Measurements from ENCODE around the gene LRRC4B. TPM values are rescaled to one million over a fixed set of nuclear protein-coding genes. Genes with fewer than 3 reads are reported as not detected.

Gene LRRC4B
- total and polyA plus RNA-seq, 2 of the 8 experiments (the other 6 are each of a cell fraction or from before 2014, with no cell fraction given), result 13.4 to 21.2 TPM

GRCh38 chr19:50510700-50511068 lies 57.6 kb downstream of the LRRC4B start (continued):
- no peak for TF ChIP-seq KDM1A (IDR thresholded peaks at IDR 0.05; ENCODE audit: borderline replicate concordance, low read length)
- TF ChIP-seq RBBP5 (IDR thresholded peaks at IDR 0.05; ENCODE audit: borderline replicate concordance, low read depth, low read length), result no peak; the same call in 1 of the 2 replicates
- TF ChIP-seq SIN3A (conservative IDR thresholded peaks at IDR 0.05 in 1 of 2, IDR thresholded peaks at IDR 0.05 in 1 of 2; ENCODE audit: low read depth in 1 of 2, low read length in 2 of 2), result peak; percentile 72 to 85; a peak in 1 of 4 replicates
- TF ChIP-seq POLR2AphosphoS5 (IDR thresholded peaks at IDR 0.05; ENCODE audit: low read depth, low read length), result peak; percentile 46; the same call in 1 of the 2 replicates
- TF ChIP-seq NANOG (IDR thresholded peaks at IDR 0.05; ENCODE audit: insufficient read depth, low read depth, low read length, poor library complexity, severe bottlenecking), result no peak
- TF ChIP-seq HDAC2 (IDR thresholded peaks at IDR 0.05; ENCODE audit: borderline replicate concordance in 1 of 2, low read depth in 2 of 2, low read length in 2 of 2), result peak in 1 of 2 experiments; percentile 17; a peak in 1 of 4 replicates
- TF ChIP-seq EGR1 (IDR thresholded peaks at IDR 0.05; ENCODE audit: borderline replicate concordance, low read depth, low read length), result no peak
- no peak for TF ChIP-seq FOSL1 (IDR thresholded peaks at IDR 0.05; ENCODE audit: insufficient read depth, low read depth, low read length)
- TF ChIP-seq KDM4A (IDR thresholded peaks at IDR 0.05; ENCODE audit: low read depth, low read length, severe bottlenecking), result peak; percentile 36
- TF ChIP-seq TEAD4 (IDR thresholded peaks at IDR 0.05; ENCODE audit: low read depth, low read length), result no peak
- no peak for TF ChIP-seq ATF3 (IDR thresholded peaks at IDR 0.05; ENCODE audit: insufficient read depth, low read depth, low read length)
- no peak for TF ChIP-seq TBP (IDR thresholded peaks at IDR 0.05; ENCODE audit: low read depth, low read length)
- no peak for TF ChIP-seq SIRT6 (IDR thresholded peaks at IDR 0.05; ENCODE audit: low read length)
- TF ChIP-seq JUN (IDR thresholded peaks at IDR 0.05; ENCODE audit: low read depth, low read length), result no peak
- TF ChIP-seq HDAC6 (IDR thresholded peaks at IDR 0.05; ENCODE audit: low read depth, low read length), result no peak
- TF ChIP-seq MAFK (IDR thresholded peaks at IDR 0.05; ENCODE audit: low read depth, low read length), result no peak
